Activated CD8-positive, alpha-beta T cell treated with anti-CD3 and anti-CD28 coated beads for 36 hours (primary cell): ENCODE results near the gene ASPA. TPM values are rescaled to one million over a fixed set of nuclear protein-coding genes. Genes with fewer than 3 reads are reported as not detected.

ENCODE experiments used
- ATAC-seq: fragments of 200-7000 bp; cut with Tn5 transposase; one replicate; pipeline ENCODE4 v1.10.0; 2021; ENCODE audit warnings: mild to moderate bottlenecking, moderate library complexity
- CTCF ChIA-PET: fragments of 350-600 bp; sonication (Branson Sonifier 250); formaldehyde crosslinking; loops from one replicate; lab custom pipeline; 2021; ENCODE audit warnings: antibody characterized with exemption; lab: Charles Lee
- POLR2A ChIA-PET: fragments of 350-600 bp; sonication (Branson Sonifier 250); formaldehyde crosslinking; loops from one replicate; lab custom pipeline; 2021; ENCODE audit warnings: antibody characterized with exemption; lab: Charles Lee
- DNase-seq: peaks from one replicate; pipeline ENCODE4 v3.0.0-alpha.2; 2020
- H3K27ac Mint-ChIP-seq: one replicate; pipeline ENCODE4 v1.8.0; 2021; ENCODE audit warnings: mild to moderate bottlenecking, mixed read lengths
- H3K27me3 Mint-ChIP-seq: one replicate; pipeline ENCODE4 v1.8.0; 2021; ENCODE audit warnings: mixed read lengths
- H3K36me3 Mint-ChIP-seq: one replicate; pipeline ENCODE4 v1.8.0; 2021; ENCODE audit warnings: low read depth, mixed read lengths
- H3K4me1 Mint-ChIP-seq: one replicate; pipeline ENCODE4 v1.8.0; 2021; ENCODE audit warnings: low read depth, mixed read lengths
- H3K4me3 Mint-ChIP-seq: one replicate; pipeline ENCODE4 v1.8.0; 2021; ENCODE audit warnings: mild to moderate bottlenecking, moderate library complexity, mixed read lengths
- H3K9me3 Mint-ChIP-seq: one replicate; pipeline ENCODE4 v1.8.0; 2021; ENCODE audit warnings: mixed read lengths
- CTCF ChIP-seq: fragments of 200-600 bp; IDR thresholded peaks from one replicate; pipeline ENCODE4 v1.8.0; 2022; ENCODE audit warnings: antibody characterized with exemption, mild to moderate bottlenecking
- intact Hi-C: fragments of 100-400 bp; cut with micrococcal nuclease; formaldehyde crosslinking; loops from one replicate; pipeline ENCODE4 v1.10.0; 2022
- total RNA-seq, 2 experiments: library from RNA; stranded (reverse); gene quantifications; one replicate each; pipeline ENCODE4 v1.2.3, GENCODE V29; 2021

ASPA gene
- total RNA-seq, 2 experiments from 2014 or later, result not detected

DNA sequence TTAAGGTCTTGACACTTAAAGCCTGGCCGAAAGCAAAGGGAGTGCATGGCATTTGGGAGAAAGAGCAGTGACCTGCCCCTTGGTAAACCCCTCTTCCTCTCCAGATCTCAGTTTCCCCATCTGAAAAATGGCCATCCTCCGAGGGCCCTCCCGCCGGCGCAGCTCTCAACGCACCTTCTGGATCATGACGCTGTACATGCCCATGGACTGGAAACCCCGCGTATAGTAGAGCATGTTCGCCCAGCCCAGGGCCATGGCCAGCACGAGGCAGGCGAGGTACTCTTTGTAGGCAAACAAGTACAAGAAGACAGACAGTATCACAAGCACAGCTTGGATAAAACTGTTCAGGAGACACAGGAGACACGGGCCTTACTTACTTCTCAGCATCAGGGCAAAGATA is 48.2 kb downstream of the ASPA start:
- Mint-ChIP-seq H3K9me3 (no peaks in the 10 kb centered on the region), H3K27ac (no peak overlapping the region), H3K4me1 (no peaks in the 10 kb centered on the region), H3K4me3 (no peak overlapping the region), H3K36me3 (no peaks in the 10 kb centered on the region), H3K27me3 (no peaks in the 10 kb centered on the region)
- ChIA-PET POLR2A (interaction anchor here (1.4 kb wide), 1 partner anchor 11 kb away, joined by 4 read pairs; no protein-coding TSS in a partner anchor), CTCF (no interaction called here)
- DNase-seq (no peak), ATAC-seq (no peak)
- intact Hi-C loops, result no loop called here
- no peak for TF ChIP-seq CTCF

GRCh38 chr17:3526491-3526890 is 50.7 kb downstream of the ASPA start:
- ATAC-seq (no peak), DNase-seq (no peak)
- H3K27me3 Mint-ChIP-seq, result no peaks in the 10 kb centered on the region
- no peaks in the 10 kb centered on the region for H3K4me1 Mint-ChIP-seq
- H3K4me3 Mint-ChIP-seq, result no peak overlapping the region
- CTCF ChIA-PET, result no interaction called here
- POLR2A ChIA-PET, result no interaction called here
- TF ChIP-seq CTCF, result no peak
- no peaks in the 10 kb centered on the region for H3K36me3 Mint-ChIP-seq
- intact Hi-C loops, result no loop called here
- no peak overlapping the region for H3K27ac Mint-ChIP-seq
- no peaks in the 10 kb centered on the region for H3K9me3 Mint-ChIP-seq

DNA sequence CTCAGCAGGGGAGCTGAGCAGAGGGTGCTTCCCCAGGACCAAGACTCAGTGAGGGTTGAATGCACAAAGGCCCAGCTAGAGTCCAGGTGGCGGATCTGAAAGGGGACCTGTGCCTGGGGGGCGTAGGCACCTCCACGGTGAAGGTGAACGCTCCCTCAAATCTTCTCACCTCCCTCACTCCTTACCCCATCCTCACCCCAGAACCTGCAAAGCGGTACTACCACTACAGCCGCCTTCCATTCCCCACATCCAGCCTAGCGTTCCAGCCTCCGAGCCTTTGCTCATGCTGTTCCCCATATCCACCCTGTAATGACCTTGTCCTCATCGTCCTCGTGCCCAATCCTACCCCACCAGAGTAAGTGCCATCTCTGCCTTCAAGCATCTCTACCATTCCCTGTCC is 51.2 kb downstream of the ASPA start:
- intact Hi-C loops, result no loop called here
- Mint-ChIP-seq H3K4me1 (no peaks in the 10 kb centered on the region), H3K4me3 (no peak overlapping the region), H3K27me3 (no peaks in the 10 kb centered on the region), H3K36me3 (no peaks in the 10 kb centered on the region), H3K9me3 (no peaks in the 10 kb centered on the region), H3K27ac (no peak overlapping the region)
- CTCF ChIA-PET, result no interaction called here
- POLR2A ChIA-PET, result no interaction called here
- no peak for TF ChIP-seq CTCF
- DNase-seq (no peak), ATAC-seq (no peak)

GRCh38 chr17:3527468-3527867 is 51.7 kb downstream of the ASPA start:
- H3K27me3 Mint-ChIP-seq, result no peaks in the 10 kb centered on the region

GRCh38 chr17:3527896-3528295 is 52.1 kb downstream of the ASPA start:
- DNase-seq (no peak), ATAC-seq (no peak)
- no peaks in the 10 kb centered on the region for H3K9me3 Mint-ChIP-seq
- no peaks in the 10 kb centered on the region for H3K4me1 Mint-ChIP-seq
- no peaks in the 10 kb centered on the region for H3K27me3 Mint-ChIP-seq
- no peak for TF ChIP-seq CTCF
- POLR2A ChIA-PET, result no interaction called here
- no peak overlapping the region for H3K27ac Mint-ChIP-seq
- H3K36me3 Mint-ChIP-seq, result no peaks in the 10 kb centered on the region
- CTCF ChIA-PET, result no interaction called here
- H3K4me3 Mint-ChIP-seq, result no peak overlapping the region
- intact Hi-C loops, result no loop called here

More at GRCh38 chr17:3527468-3527867, 51.7 kb downstream of the ASPA start:
- Mint-ChIP-seq H3K36me3 (no peaks in the 10 kb centered on the region), H3K4me3 (no peak overlapping the region), H3K4me1 (no peaks in the 10 kb centered on the region), H3K9me3 (no peaks in the 10 kb centered on the region), H3K27ac (no peak overlapping the region)
- ATAC-seq, result no peak
- ChIA-PET POLR2A (no interaction called here), CTCF (no interaction called here)
- intact Hi-C loops, result no loop called here
- TF ChIP-seq CTCF, result no peak
- DNase-seq, result no peak
